Keratinocyte (primary cell): ENCODE data around the gene MOG.

Experiments
- EZH2 ChIP-seq: IDR thresholded peaks from one replicate; pipeline ENCODE4 v1.6.1; 2012; ENCODE audit warnings: inconsistent platforms, mild to moderate bottlenecking, low read length, moderate library complexity
- TF ChIP-seq, protein P1 (sequence below), 3 experiments: IDR thresholded peaks in 1 of 3; conservative IDR thresholded peaks in 1 of 3; optimal IDR thresholded peaks in 1 of 3; 2 replicates in 2 of 3; 3 replicates in 1 of 3; pipeline versions ENCODE3 to v1.5.1; 2011; ENCODE audit warnings: low read length in 3 of 3, mild to moderate bottlenecking in 3 of 3, moderate library complexity in 2 of 3, control low read depth in 1 of 3, inconsistent platforms in 1 of 3; ENCODE audit not compliant: insufficient read depth in 2 of 3; ENCODE audit errors: extremely low read depth in 1 of 3

DNA sequence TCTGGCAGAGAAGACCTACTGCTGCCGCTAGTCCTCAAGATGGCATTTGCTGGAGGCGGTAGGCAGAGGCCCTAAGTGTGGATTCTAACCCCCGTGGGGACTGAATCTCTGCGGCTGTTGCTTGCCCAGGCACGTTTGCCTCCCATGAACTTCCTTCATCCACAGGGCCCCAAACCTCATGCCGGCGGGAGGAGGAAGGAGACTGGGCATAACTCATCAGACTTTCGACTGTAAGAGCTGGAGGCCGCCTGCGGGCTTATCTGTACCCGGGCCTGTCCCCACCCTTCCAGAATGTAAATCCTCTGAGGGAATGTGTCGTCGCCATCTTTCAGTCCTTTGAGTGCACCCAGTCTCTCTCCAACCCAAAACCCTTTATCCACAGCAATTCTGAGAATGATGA lies 23.1 kb downstream of the MOG start:
- TF ChIP-seq, protein P1, sequence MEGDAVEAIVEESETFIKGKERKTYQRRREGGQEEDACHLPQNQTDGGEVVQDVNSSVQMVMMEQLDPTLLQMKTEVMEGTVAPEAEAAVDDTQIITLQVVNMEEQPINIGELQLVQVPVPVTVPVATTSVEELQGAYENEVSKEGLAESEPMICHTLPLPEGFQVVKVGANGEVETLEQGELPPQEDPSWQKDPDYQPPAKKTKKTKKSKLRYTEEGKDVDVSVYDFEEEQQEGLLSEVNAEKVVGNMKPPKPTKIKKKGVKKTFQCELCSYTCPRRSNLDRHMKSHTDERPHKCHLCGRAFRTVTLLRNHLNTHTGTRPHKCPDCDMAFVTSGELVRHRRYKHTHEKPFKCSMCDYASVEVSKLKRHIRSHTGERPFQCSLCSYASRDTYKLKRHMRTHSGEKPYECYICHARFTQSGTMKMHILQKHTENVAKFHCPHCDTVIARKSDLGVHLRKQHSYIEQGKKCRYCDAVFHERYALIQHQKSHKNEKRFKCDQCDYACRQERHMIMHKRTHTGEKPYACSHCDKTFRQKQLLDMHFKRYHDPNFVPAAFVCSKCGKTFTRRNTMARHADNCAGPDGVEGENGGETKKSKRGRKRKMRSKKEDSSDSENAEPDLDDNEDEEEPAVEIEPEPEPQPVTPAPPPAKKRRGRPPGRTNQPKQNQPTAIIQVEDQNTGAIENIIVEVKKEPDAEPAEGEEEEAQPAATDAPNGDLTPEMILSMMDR (optimal IDR thresholded peaks at IDR 0.05 in 1 of 3, IDR thresholded peaks at IDR 0.05 in 1 of 3, conservative IDR thresholded peaks at IDR 0.05 in 1 of 3; ENCODE audit: extremely low read depth in 1 of 3, insufficient read depth in 2 of 3, low read length in 3 of 3): no peak
- TF ChIP-seq EZH2: no peak
